HG03103 (cell line): ENCODE measurements around the gene ADCY10.
"Not testable (repeated sequence)": the region's sequence is repeated elsewhere in the genome, so short reads cannot be mapped to it uniquely, and the experiment has no call there.

Experiments
- ATAC-seq: cut with Tn5 transposase; IDR thresholded peaks from one replicate; pipeline ENCODE4 v1.9.1; 2021; ENCODE audit warnings: low read depth; ENCODE audit not compliant: unreplicated experiment

The ADCY10 gene

GRCh38 chr1:167820684-167821355 is 93.1 kb downstream of the ADCY10 start:
- ATAC-seq, result no peak

- no peak for ATAC-seq
Measured at GRCh38 chr1:167819849-167820683, 93.9 kb downstream of the ADCY10 start.

- ATAC-seq, result no peak
Measured at GRCh38 chr1:167815650-167816049, 98.3 kb downstream of the ADCY10 start.

- no peak for ATAC-seq
Measured at GRCh38 chr1:167812972-167813371, 101.0 kb downstream of the ADCY10 start.

DNA sequence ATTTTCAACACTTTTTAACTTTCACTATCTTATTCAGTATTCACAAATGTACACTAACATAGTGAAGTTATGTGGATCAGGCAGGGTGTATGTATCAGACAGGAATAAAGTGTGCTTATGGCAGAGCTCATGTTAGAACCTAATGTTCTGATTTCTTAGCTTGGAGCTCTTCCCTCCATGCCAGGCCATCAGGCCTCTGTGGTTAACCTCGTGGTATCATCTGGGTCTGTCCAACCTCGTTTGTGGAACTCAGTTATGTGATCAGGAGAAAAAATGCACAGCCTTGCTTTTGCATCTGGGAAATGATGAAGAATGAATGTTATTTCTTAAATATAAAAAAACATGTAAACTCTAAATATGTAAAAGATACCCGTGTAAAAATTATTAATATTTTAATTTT is 105.2 kb downstream of the ADCY10 start:
- ATAC-seq, result no peak

DNA sequence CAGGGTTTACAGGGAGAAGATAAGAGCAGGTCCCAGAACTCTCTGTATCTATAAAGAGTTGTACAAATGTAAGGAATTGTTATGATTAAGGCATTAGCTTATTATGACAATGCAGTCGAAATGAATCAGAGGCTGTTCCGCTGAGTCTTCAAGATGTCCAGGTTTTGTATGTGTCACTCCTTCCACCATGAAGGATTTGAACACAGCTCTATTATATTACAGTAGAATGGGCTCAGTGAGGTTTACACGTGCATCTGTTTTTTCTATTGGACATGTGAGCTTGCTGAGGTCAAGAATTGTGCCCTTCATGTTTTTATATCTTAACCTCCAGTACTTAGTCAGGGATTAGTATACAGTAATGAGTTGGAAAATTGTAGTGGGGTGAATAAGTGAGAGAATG is 105.8 kb downstream of the ADCY10 start:
- no peak for ATAC-seq

- ATAC-seq, result not testable (repeated sequence)
Measured at GRCh38 chr1:167806676-167807075, 107.3 kb downstream of the ADCY10 start.

GRCh38 chr1:167806235-167806634 is 107.7 kb downstream of the ADCY10 start:
- ATAC-seq, result not testable (repeated sequence)

GRCh38 chr1:167805041-167805556 is 108.8 kb downstream of the ADCY10 start:
- ATAC-seq, result no peak

DNA sequence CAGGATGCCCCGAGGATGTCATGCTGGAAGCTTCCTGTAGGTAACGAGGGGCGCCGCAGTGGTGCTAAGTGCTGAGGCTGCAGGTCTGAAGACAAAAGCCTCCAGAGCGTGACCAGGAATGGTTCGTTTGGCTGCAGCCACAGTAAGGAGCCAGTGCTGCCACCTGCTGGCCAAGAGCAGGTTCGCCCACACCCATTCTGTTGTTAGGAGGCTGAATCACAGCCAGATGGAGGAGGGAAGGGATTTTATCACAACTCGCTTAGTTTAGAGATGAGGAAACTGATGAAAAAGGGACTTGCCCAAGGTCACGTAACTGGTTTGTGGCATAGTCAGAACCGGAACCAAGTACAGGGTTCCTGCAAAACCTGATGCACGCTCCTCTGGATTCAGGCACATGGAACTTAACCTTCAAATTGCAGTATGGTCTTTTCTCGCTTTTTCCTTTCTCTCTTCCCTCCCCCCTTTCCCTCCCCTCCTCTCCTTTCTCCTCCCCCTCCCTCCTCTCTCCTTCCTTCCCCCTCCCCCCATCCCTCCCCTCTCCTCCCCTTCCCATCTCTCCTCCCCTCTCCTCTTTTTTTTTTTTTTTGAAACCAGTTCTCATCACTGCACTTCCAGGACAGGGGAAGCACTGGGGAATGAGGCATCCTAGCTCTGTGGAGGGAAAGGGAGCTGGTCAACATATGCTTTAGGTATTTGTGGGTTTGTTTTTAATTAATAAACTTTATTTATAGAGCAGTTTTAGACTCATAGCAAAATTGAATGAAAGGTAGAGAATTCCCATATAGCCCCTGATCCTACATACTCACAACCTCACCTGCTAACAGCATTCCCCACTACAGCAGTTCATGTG is 110.4 kb downstream of the ADCY10 start:
- peak; percentile 89 for ATAC-seq

DNA sequence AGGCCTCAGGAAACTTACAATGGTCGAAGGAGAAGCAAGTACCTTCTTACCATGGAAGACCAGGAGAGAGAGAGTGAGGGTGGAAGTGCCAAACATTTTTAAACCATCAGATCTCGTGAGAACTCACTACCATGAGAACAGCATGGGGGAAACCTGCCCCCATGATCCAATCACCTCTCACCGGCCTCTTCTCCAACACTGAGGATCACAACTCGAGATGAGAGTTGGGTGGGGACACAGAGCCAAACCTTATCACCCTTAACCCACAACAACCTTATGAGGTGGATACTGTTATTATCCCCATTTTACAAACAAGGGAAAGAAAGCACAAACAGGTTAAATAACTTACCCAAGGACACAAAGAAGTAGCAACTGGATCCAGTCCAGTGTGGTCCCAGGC is 111.7 kb downstream of the ADCY10 start:
- no peak for ATAC-seq

GRCh38 chr1:167800251-167800650 is 113.7 kb downstream of the ADCY10 start:
- no peak for ATAC-seq

DNA sequence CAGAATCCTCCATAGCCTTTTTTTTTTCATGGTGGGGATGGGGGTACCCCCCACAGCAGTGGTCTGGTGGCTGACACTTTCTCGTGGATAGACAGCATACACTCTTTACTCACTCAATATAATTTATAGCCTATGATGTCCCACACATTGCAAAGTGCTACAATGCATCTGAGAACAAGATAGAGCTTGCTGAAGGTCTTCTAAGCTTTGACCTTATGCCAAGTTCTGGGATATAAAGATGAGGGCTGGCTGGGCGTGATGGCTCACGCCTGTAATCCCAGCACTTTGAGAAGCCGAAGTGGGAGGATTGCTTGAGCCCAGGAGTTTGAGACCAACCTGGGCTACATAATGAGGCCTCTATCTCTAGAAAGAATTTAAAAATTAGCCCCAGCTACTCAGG is 114.2 kb downstream of the ADCY10 start:
- ATAC-seq, result no peak

- ATAC-seq, result no peak
Measured at GRCh38 chr1:167798952-167799351, 115.0 kb downstream of the ADCY10 start.

DNA sequence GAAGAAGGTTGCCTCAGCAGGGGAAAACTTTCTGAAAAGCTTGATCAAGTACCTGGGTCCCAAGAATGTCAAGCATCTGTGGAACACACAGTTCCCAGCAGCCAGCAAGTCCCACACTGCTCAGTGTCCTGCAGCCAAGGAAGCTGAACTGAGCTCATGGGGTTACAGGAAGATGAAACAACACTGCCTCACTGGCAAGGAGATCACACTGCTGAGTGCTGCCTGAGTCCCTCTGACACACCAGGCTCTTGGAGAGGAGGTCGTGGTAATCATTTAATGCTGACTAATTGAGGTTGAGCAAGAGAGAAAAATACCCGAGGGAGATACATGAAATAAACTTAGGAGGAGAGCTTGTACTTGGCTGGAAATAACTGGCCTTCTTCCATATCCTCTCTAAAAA is 116.9 kb downstream of the ADCY10 start:
- ATAC-seq, result no peak

GRCh38 chr1:167795810-167796740 is 117.9 kb downstream of the ADCY10 start:
- ATAC-seq, result no peak

GRCh38 chr1:167794043-167794442 is 119.9 kb downstream of the ADCY10 start:
- no peak for ATAC-seq

DNA sequence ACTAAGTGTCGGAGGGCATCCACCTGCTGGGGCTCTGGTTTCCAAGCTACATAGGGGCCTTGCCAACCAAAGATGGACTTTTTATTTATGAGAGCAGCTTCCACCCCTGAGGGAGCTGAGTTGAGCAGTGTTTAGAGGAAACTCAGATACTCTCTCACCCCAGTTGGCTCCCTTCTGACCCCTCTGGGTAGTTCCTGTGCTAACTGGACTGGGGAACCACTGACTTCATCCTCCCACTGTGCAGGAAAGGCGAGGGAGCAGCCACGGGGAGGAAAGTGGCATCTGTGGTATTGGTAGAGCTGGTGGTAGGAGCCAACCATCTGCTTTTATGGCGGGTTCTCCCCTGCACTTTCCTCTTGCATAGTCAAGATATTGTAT is 121.8 kb downstream of the ADCY10 start:
- no peak for ATAC-seq

GRCh38 chr1:167791281-167792187 is 122.4 kb downstream of the ADCY10 start:
- no peak for ATAC-seq
